ENCODE data around the gene ATL3.
"Not testable (repeated sequence)": the region's sequence is repeated elsewhere in the genome, so short reads cannot be mapped to it uniquely, and the experiment has no call there.

DNA sequence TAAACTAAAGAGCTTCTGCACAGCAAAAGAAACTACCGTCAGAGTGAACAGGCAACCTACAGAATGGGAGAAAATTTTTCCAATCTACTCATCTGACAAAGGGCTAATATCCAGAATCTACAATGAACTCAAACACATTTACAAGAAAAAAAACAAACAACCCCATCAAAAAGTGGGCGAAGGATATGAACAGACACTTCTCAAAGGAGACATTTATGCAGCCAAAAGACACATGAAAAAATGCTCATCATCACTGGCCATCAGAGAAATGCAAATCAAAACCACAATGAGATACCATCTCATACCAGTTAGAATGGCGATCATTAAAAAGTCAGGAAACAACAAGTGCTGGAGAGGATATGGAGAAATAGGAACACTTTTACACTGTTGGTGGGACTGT is 92.3 kb downstream of the ATL3 start:
- TF ChIP-seq, protein P1, sequence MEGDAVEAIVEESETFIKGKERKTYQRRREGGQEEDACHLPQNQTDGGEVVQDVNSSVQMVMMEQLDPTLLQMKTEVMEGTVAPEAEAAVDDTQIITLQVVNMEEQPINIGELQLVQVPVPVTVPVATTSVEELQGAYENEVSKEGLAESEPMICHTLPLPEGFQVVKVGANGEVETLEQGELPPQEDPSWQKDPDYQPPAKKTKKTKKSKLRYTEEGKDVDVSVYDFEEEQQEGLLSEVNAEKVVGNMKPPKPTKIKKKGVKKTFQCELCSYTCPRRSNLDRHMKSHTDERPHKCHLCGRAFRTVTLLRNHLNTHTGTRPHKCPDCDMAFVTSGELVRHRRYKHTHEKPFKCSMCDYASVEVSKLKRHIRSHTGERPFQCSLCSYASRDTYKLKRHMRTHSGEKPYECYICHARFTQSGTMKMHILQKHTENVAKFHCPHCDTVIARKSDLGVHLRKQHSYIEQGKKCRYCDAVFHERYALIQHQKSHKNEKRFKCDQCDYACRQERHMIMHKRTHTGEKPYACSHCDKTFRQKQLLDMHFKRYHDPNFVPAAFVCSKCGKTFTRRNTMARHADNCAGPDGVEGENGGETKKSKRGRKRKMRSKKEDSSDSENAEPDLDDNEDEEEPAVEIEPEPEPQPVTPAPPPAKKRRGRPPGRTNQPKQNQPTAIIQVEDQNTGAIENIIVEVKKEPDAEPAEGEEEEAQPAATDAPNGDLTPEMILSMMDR (conservative IDR thresholded peaks at IDR 0.05; ENCODE audit: low read depth, low read length), result not testable (repeated sequence)
- TF ChIP-seq EZH2 (IDR thresholded peaks at IDR 0.05; ENCODE audit: low read length, unreplicated experiment), result not testable (repeated sequence)
